HL-60 (cell line): ENCODE data around the gene MAP3K10.

Source experiments
- DNase-seq, 2 experiments: peaks; one replicate each; pipeline ENCODE4 v3.0.0-alpha.2; 2010 to 2020; ENCODE audit warnings: low read depth in 1 of 2, low spot score in 1 of 2
- H3K27ac ChIP-seq: fragments of 250-450 bp; sonication (Bioruptor Pico); replicated peaks from 2 replicates; pipeline ENCODE4 v1.5.1; 2020; ENCODE audit warnings: mild to moderate bottlenecking, moderate library complexity
- H3K27me3 ChIP-seq: fragments of 250-450 bp; sonication (Bioruptor Pico); 2 replicates; pipeline ENCODE4 v1.5.1; 2021; ENCODE audit warnings: mild to moderate bottlenecking, moderate library complexity; ENCODE audit not compliant: insufficient read depth, poor library complexity, severe bottlenecking
- H3K4me3 ChIP-seq: replicated peaks from 2 replicates; pipeline ENCODE4 v1.5.1; 2011; ENCODE audit warnings: mild to moderate bottlenecking, control low read depth, low read length; ENCODE audit not compliant: insufficient read depth
- GABPA ChIP-seq: IDR thresholded peaks from 2 replicates; pipeline ENCODE4 v1.6.1; 2012; ENCODE audit warnings: low read depth
- POLR2AphosphoS5 ChIP-seq: IDR thresholded peaks from 2 replicates; pipeline ENCODE4 v1.6.1; 2012; ENCODE audit warnings: low read depth
- SPI1 ChIP-seq: IDR thresholded peaks from 2 replicates; pipeline ENCODE4 v1.6.1; 2012; ENCODE audit warnings: low read depth, mild to moderate bottlenecking, borderline replicate concordance
- TF ChIP-seq, protein P1 (sequence below): IDR thresholded peaks from 2 replicates; pipeline ENCODE4 v1.6.1; 2012; ENCODE audit warnings: low read depth; ENCODE audit not compliant: insufficient replicate concordance
- TF ChIP-seq, protein P2 (sequence below): IDR thresholded peaks from one replicate; pipeline ENCODE4 v1.5.1; 2011; ENCODE audit warnings: low read length, control low read depth, inconsistent platforms; ENCODE audit not compliant: insufficient read depth

The MAP3K10 gene

DNA sequence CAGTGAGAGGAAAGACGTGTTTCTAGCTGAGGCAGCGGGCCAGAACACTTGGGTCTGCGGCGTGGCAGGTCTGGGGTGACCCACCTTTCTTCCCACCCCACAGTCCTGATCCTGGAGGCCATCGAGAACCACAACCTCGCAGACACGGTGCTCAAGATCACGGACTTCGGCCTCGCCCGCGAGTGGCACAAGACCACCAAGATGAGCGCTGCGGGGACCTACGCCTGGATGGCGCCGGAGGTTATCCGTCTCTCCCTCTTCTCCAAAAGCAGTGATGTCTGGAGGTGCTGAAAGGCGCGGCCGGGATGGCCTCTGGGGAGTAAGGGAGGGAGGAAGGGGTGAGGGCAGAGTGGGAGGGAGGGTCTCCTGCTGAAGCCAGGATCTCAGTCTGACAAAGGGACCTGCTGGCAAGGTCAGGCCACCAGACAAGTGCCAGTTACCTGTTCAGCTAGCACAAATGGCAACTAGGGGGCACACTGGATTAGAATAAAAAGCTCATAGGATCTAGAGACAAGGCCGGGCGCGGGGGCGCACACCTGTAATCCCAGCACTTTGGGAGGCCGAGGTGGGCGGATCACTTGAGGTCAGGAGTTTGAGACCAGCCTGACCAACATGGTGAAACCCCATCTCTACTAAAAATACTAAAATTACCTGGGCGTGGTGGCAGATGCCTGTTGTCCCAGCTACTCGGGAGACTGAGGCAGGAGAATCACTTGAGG lies 7.2 kb downstream of the MAP3K10 start:
- no peak overlapping the region for H3K27ac ChIP-seq
- no peak overlapping the region for H3K4me3 ChIP-seq
- no peak for TF ChIP-seq GABPA
- TF ChIP-seq, protein P1, sequence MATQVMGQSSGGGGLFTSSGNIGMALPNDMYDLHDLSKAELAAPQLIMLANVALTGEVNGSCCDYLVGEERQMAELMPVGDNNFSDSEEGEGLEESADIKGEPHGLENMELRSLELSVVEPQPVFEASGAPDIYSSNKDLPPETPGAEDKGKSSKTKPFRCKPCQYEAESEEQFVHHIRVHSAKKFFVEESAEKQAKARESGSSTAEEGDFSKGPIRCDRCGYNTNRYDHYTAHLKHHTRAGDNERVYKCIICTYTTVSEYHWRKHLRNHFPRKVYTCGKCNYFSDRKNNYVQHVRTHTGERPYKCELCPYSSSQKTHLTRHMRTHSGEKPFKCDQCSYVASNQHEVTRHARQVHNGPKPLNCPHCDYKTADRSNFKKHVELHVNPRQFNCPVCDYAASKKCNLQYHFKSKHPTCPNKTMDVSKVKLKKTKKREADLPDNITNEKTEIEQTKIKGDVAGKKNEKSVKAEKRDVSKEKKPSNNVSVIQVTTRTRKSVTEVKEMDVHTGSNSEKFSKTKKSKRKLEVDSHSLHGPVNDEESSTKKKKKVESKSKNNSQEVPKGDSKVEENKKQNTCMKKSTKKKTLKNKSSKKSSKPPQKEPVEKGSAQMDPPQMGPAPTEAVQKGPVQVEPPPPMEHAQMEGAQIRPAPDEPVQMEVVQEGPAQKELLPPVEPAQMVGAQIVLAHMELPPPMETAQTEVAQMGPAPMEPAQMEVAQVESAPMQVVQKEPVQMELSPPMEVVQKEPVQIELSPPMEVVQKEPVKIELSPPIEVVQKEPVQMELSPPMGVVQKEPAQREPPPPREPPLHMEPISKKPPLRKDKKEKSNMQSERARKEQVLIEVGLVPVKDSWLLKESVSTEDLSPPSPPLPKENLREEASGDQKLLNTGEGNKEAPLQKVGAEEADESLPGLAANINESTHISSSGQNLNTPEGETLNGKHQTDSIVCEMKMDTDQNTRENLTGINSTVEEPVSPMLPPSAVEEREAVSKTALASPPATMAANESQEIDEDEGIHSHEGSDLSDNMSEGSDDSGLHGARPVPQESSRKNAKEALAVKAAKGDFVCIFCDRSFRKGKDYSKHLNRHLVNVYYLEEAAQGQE = no peak
- TF ChIP-seq, protein P2, sequence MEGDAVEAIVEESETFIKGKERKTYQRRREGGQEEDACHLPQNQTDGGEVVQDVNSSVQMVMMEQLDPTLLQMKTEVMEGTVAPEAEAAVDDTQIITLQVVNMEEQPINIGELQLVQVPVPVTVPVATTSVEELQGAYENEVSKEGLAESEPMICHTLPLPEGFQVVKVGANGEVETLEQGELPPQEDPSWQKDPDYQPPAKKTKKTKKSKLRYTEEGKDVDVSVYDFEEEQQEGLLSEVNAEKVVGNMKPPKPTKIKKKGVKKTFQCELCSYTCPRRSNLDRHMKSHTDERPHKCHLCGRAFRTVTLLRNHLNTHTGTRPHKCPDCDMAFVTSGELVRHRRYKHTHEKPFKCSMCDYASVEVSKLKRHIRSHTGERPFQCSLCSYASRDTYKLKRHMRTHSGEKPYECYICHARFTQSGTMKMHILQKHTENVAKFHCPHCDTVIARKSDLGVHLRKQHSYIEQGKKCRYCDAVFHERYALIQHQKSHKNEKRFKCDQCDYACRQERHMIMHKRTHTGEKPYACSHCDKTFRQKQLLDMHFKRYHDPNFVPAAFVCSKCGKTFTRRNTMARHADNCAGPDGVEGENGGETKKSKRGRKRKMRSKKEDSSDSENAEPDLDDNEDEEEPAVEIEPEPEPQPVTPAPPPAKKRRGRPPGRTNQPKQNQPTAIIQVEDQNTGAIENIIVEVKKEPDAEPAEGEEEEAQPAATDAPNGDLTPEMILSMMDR = no peak
- no peak for TF ChIP-seq POLR2AphosphoS5
- TF ChIP-seq SPI1 = no peak
- H3K27me3 ChIP-seq = no peaks in the 10 kb centered on the region
- DNase-seq = no peak

DNA sequence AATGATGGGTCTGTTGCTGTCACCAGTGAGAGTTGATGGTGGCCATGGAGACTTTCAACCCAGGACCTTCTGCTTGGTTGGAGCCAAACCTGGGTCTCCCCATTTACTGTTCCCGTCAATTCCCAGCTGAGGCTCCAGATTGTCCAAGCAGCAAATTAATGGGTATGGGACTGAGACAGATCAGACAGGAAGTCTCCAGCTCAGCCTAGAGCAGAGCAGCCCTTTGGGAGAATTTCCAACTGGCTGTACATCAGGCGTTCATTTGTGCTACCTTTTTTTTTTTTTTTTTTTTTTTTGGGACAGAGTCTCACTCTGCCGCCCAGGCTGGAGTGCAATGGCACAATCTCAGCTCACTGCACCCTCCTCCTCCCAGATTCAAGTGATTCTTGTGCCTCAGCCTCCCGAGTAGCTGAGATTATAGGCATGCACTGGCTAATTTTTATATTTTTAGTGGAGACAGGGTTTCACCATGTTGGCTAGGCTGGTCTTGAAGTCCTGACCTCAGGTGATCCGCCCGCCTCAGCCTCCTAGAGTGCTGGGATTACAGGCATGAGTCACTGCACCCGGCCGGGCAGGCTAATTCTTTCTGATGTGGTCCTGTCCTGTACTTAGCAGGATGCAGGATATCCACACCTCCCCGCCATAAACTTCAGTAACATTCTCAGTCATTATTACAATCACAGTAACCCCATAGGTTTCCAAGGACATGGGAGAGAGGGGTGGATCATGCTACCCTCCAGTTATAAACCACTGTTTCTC lies 9.3 kb downstream of the MAP3K10 start:
- Histone ChIP-seq H3K4me3 (no peak overlapping the region), H3K27me3 (no peaks in the 10 kb centered on the region), H3K27ac (no peak overlapping the region)
- no peak for DNase-seq
- TF ChIP-seq GABPA (no peak), SPI1 (no peak)
- TF ChIP-seq, protein P1 = no peak

DNA sequence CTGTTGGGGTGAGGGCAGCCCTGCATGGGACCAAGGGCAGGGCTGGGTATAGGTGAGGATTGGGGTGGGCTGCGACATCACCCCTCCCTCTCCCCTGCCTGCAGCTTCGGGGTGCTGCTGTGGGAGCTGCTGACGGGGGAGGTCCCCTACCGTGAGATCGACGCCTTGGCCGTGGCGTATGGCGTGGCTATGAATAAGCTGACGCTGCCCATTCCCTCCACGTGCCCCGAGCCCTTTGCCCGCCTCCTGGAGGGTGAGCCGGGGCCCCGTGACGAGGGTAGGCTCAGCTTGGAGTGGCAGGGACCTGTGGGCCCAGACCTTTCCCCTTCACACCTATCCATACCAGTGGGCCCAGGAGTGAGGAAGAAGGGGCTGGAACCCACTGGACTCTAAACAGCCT lies 13.2 kb downstream of the MAP3K10 start:
- Histone ChIP-seq H3K4me3 (no peak overlapping the region), H3K27ac (no peak overlapping the region), H3K27me3 (no peaks in the 10 kb centered on the region)
- TF ChIP-seq SPI1 = no peak
- TF ChIP-seq POLR2AphosphoS5 = no peak
- TF ChIP-seq, protein P2 = no peak
- TF ChIP-seq GABPA = no peak
- TF ChIP-seq, protein P1 = no peak
- no peak for DNase-seq
